NCI-H146 treated with DMSO at 0.1 percent for 48 hours (cell line): ENCODE data around the gene ZNF488.

Experiments used
- DNase-seq: peaks from one replicate; lab custom pipeline; 2025; ENCODE audit not compliant: unreplicated experiment; lab: John Stamatoyannopoulos, UW

ZNF488 gene

GRCh38 chr10:47383261-47384147, 589 bp downstream of the ZNF488 start:
- peak; percentile 85 for DNase-seq

- no peak for DNase-seq
Measured at GRCh38 chr10:47381427-47382379, 2.4 kb downstream of the ZNF488 start.

GRCh38 chr10:47381103-47381395, 3.0 kb downstream of the ZNF488 start:
- no peak for DNase-seq

GRCh38 chr10:47380341-47381102, 3.6 kb downstream of the ZNF488 start:
- no peak for DNase-seq

GRCh38 chr10:47379901-47380300, 4.2 kb downstream of the ZNF488 start:
- no peak for DNase-seq

- no peak for DNase-seq
Measured at GRCh38 chr10:47379445-47379785, 4.7 kb downstream of the ZNF488 start.

- DNase-seq: no peak
Measured at GRCh38 chr10:47378606-47379444, 5.3 kb downstream of the ZNF488 start.

GRCh38 chr10:47378183-47378510, 5.9 kb downstream of the ZNF488 start:
- DNase-seq: no peak

- DNase-seq: peak; percentile 46
Measured at GRCh38 chr10:47376522-47377220, 7.4 kb downstream of the ZNF488 start.

GRCh38 chr10:47374611-47375536, 9.2 kb downstream of the ZNF488 start:
- no peak for DNase-seq

GRCh38 chr10:47372726-47373125, 11.4 kb downstream of the ZNF488 start:
- DNase-seq: no peak

GRCh38 chr10:47371629-47372485, 12.2 kb downstream of the ZNF488 start:
- no peak for DNase-seq

- no peak for DNase-seq
Measured at GRCh38 chr10:47370878-47371277, 13.2 kb downstream of the ZNF488 start.

GRCh38 chr10:47370015-47370767, 13.9 kb downstream of the ZNF488 start:
- DNase-seq: no peak

- DNase-seq: no peak
Measured at GRCh38 chr10:47369251-47369894, 14.7 kb downstream of the ZNF488 start.

GRCh38 chr10:47368431-47369180, 15.5 kb downstream of the ZNF488 start:
- no peak for DNase-seq
